GM19467 (cell line): ENCODE data around the gene ZNF524.
A peak's percentile ranks its signal among the peaks of the same experiment; 100 is the strongest.

Source experiments
- ATAC-seq: cut with Tn5 transposase; IDR thresholded peaks from one replicate; pipeline ENCODE4 v1.9.1; 2021; ENCODE audit warnings: mild to moderate bottlenecking, moderate library complexity; ENCODE audit not compliant: unreplicated experiment

Gene ZNF524

DNA sequence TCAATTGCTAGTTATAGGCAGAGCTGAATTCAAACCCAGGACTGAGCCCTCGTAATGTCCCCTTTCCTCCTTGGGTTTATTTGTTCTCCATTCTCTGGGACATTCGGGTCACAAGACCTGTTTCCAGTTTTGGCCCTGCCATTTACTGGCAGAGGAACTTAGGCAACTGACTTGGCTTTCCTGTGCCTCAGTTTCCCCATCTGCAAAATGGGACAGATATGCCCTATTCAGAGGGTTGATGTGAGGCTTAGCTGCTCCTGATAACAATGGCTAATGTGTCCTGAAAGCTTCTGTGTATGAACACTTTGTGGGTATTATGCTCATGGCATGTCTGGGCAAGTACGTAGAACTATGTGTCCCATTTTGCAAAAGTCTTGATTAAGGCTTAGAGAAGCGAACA, 996 bp downstream of the ZNF524 start:
- ATAC-seq: no peak

DNA sequence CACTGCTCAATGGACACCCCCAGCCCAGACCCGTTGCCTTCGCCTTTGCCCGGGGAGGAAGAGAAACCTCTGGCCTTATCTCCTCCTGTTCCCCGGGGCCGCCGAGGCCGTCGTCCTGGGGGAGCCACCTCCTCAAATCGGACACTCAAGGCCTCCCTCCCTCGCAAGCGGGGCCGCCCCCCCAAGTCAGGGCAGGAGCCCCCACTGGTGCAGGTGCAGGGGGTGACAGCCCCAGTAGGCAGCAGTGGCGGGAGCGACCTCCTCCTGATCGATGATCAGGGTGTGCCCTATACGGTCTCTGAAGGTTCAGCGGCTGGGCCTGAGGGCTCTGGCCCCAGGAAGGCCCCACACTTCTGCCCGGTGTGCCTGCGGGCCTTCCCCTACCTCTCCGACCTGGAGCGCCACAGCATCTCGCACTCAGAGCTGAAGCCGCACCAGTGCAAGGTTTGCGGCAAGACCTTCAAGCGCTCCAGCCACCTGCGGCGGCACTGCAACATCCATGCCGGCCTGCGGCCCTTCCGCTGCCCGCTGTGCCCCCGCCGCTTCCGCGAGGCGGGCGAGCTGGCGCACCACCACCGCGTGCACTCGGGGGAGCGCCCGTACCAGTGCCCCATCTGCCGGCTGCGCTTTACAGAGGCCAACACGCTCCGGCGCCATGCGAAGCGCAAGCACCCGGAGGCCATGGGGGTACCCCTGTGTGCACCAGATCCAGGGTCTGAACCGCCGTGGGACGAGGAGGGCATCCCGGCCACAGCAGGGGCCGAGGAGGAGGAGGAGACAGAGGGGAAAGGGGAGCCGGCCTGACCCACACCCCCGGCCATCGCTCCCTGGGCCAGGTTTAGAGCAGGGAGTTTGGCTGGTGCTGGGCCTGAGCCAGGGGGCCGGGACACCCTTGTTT, 2.3 kb downstream of the ZNF524 start:
- ATAC-seq: no peak

DNA sequence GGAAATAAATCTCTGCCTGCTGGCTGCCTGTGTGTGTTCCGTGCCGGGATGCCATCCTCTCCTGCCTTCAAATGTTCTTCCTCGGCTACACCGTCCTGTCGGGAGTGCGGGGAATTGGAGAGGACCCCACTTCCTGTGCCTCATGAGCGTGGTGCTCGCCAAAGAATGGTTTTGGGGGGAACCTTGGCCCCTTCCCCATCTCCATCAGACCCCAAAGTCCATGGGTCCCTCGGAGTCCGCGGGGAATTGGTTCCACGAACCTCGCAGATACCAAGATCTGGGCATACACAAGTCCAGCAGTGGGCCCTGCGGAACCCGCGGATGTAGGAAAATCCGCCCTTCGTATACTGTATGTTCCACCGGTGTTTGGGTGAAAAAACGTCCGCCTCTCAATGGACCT, 3.0 kb downstream of the ZNF524 start:
- no peak for ATAC-seq

DNA sequence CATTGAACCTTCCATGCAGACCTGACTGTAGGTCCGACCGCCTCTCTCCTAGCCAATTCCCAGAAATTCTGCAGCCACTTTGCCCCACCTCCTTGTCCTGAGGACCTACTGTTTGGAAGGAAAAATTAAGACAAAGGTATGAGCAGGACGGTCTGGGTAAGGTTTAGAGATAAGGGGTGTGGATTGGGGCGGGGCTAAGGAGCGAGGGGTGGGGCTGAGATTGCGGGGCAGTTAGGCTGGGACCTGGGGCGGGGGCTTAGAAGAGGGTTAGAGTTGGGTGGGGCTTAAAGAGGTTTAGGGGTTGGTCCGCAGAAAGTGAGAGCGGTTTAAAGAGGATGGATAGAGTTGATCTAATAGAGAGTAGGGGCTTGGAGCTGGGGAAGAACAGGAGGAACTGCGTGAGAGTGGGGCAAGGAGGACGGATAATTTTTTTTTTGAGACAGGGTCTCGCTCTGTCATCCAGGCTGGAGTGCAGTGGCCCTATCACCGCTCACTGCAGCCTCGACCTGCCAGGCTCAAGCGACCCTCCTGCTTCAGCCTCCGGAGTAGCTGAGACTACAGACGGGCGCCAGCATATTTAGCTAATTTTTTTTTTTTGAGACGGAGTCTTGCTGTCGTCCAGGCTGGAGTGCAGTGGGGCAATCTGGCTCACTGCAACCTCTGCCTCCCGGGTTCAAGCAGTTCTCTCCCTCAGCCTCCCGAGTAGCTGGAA, 3.6 kb downstream of the ZNF524 start:
- no peak for ATAC-seq

DNA sequence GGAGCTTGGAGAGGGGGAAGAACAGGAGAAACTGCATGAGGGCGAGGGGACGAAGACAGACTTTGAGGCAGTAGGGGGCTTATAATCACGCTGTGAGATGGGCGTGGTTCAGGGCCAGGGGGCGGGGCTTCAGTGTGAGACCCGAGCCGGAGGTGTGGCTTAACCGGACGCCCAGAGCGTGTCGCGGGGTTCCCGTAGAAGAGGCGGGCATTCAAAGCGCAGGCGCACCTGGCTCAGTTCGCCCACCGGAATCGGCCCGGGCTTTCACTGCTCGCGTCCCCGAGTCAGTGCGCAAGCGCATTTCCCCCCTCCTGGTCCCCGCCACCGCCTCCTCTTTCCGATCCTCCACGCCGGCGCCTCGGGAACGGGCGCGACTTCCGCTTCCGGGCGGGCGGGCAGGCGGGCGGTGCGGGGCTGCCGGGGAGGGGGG, 5.1 kb downstream of the ZNF524 start:
- ATAC-seq: peak; percentile 69

DNA sequence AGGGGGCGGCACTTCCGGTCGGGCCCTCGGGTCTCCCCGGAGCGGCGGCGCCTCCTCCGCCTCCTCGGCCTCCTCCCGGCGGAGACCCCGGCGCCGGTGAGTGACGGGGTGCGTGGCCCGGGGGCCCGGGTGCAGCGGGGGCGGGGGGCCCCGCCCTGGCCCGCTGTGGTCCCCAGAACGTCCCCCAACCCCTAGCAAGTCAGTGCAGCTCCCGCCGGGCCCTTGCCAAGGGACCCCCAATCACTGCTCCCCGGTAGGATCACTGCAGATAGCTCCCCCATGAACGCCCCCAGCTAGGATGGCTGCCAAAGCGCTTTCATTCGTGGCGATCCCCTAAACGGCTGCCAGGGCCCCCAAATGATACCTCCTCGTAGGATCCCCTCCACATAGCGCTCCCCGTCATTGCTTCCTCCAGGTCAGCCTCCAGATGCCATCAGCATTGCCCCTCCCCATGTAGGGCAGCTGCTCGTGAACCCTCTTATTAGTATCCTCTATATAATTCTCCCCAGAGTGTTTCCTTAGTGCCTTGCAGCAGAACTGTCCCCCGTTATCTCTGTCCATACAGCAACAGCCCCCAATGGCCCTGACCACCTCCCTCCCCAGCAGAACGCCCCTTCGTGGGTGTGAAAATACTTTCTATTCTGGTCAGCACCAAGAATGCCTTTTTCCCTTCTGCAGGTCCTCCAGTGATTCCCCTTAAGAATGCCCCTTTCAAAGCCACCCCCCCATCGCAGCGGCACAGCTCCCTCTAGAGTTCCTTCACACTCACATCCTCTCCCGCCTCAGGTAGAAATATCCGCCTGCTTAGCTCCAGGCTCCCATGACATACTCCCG, 5.8 kb downstream of the ZNF524 start, which contains the start of gene ZNF865:
ZNF865 (plus strand) TSS at position 11 of the 834 bp plus-strand sequence. CDS start 7,972 bp downstream, outside the sequence.
- peak; percentile 26 for ATAC-seq

DNA sequence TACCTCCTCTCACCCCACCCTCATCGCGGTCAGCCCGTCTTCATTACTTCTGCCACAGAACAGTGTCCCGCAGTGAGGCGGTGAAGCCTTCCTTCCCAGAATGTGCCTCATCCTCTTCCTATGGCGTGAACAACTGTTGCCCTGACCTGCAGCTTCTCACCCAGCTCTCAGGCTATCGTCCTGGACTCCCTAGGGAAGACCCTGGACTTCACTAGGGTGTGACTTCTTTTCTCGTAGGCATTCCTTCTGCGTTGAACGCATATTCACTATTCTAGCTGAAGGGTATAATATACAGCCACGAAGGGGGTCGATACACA, 6.3 kb downstream of the ZNF524 start:
- ATAC-seq: no peak

DNA sequence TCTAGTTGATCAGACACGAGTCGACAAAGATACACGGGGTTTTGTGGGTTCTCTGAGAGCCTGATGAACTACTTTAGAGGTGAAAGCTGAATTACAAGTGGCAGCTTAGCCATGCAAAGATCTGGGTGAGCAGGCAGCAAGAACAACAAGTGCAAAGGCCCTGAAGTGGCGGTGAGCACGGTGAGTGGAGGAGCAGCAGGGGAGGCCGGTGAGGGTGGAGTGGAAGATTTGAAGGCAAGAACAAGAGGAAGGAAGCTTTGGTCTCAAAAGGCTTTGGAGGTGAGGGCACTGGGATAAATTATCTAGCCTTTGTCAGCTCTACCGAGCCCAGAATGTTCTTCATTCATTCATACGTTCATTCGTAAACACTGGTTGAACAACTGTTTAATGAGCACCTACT, 6.7 kb downstream of the ZNF524 start:
- ATAC-seq: no peak

DNA sequence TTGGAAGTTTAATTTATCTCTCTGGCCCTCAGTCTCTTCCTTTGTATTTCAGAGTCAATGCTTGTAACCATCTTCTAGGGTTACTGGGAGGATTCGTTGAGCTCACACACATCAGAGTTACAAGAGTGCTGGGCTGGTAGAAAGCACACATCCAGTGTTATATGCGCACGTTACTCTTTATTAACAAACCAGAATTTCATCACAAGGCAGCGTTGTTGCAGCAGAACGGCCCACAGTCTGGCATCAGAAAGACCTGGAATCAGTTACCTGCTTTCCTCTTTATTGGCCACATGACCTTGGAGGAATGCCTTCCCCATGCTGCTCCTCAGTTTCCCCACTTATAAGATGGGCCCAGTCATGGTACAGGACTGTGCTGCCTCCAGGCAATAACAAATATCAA, 9.2 kb downstream of the ZNF524 start:
- no peak for ATAC-seq

DNA sequence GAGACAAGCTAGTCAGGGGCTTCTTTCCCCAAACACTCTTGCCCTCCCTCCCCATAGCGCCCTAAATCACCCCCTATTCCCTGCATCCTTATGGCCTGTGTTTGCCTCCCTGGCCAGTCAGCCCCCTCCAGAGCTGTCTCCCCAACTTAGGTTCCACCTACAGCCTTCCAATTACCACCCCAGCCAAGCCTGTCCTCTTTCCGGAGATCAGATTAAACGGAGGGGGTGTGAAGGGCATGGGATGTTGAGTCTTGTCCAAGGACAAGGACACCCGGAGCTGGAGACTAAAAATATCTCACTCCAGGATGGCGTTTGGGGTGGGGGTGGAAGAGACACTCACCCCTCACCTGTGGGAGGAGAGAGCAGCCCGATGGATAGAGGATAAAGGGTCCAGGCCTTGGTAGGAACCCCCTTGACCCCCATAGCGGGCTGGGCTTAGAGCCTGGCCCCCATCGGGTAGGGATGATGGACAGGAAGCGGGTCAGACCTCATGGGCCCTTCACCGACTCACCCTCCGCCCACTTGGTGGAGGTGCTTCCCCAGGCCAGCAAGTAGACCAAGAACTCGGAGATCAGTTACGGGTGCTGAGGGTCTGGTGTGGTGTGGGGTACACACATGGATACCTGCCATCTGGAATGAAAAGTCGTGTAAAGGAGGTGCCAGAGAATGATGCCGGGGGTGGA, 11.4 kb downstream of the ZNF524 start:
- ATAC-seq: no peak

DNA sequence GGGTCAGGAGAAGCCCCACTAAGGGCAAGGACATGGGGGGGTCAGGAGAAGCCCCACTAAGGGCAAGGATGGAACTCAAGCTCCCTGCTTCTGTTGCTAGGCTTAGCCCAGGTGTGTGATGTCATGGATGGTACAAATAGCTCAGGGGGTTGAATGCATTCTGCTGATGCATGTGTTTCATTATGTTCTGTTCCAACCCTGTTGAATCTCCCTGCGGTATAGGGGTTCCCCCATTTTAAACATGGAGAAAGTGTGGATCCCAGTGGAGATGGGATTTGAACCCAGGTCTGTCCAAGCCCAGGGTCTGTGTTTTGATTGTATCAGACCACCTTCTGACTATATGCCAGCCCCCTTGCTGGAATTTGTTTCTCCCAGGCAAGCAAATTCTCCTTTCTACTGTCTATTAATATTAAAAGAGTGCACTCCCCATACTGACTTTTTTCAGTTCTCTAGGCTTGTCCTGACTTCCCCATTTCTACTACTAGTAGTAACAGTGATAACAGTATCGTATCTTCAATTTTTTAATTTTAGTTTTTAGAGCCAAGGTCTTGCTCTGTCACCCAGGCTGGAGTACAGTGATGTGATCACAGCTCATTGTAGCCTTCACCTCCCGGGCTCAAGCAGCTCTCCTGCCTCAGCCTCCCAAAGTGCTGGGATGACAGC, 12.0 kb downstream of the ZNF524 start:
- ATAC-seq: no peak

DNA sequence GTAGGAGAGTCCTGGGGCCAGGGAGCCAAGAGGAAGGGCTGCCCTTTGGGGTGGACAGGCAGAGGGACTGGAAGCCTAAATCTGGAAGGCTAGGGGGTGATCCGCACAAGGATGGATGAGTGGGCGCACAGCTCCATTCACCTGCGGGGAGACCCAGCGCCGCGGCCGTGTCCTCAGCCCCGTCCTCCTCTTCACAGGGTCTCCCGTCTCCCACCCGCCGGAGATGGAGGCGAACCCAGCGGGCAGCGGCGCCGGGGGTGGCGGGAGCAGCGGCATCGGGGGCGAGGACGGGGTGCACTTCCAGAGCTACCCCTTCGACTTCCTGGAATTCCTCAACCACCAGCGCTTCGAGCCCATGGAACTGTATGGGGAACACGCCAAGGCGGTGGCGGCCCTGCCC, 13.3 kb downstream of the ZNF524 start:
- ATAC-seq: no peak

DNA sequence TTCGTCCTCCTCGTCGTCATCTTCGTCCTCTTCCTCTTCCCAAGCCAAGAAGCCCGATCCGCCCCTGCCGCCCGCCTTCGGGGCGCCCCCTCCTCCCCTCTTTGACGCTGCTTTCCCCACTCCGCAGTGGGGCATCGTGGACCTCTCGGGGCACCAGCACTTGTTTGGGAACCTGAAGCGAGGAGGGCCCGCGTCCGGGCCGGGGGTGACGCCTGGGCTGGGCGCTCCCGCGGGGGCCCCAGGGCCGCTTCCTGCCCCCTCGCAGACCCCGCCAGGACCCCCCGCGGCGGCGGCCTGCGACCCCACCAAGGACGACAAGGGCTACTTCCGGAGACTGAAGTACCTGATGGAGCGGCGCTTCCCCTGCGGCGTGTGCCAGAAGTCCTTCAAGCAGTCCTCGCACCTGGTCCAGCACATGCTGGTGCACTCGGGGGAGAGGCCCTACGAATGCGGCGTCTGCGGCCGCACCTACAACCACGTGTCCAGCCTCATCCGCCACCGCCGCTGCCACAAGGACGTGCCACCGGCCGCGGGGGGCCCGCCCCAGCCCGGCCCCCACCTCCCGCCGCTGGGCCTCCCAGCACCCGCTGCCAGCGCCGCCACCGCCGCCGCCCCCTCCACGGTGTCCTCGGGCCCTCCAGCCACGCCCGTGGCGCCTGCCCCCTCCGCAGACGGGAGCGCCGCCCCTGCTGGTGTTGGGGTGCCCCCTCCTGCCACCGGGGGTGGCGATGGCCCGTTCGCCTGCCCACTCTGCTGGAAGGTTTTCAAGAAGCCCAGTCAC, 14.0 kb downstream of the ZNF524 start:
- no peak for ATAC-seq

DNA sequence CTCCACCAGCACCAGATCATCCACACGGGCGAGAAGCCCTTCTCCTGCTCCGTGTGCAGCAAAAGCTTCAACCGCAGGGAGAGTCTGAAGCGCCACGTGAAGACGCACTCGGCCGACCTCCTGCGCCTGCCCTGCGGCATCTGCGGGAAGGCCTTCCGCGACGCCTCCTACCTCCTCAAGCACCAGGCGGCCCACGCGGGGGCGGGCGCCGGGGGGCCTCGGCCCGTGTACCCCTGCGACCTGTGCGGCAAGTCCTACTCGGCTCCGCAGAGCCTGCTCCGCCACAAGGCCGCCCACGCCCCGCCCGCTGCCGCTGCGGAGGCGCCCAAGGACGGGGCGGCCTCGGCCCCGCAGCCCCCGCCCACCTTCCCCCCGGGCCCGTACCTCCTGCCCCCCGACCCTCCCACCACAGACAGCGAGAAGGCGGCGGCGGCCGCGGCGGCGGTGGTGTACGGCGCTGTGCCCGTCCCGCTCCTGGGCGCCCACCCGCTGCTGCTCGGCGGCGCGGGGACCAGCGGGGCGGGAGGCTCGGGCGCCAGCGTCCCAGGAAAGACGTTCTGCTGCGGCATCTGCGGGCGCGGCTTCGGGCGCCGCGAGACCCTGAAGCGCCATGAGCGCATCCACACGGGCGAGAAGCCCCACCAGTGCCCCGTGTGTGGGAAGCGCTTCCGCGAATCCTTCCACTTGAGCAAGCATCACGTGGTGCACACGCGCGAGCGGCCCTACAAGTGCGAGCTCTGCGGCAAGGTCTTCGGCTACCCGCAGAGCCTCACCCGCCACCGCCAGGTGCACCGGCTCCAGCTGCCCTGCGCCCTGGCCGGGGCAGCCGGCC, 14.8 kb downstream of the ZNF524 start:
- ATAC-seq: no peak

DNA sequence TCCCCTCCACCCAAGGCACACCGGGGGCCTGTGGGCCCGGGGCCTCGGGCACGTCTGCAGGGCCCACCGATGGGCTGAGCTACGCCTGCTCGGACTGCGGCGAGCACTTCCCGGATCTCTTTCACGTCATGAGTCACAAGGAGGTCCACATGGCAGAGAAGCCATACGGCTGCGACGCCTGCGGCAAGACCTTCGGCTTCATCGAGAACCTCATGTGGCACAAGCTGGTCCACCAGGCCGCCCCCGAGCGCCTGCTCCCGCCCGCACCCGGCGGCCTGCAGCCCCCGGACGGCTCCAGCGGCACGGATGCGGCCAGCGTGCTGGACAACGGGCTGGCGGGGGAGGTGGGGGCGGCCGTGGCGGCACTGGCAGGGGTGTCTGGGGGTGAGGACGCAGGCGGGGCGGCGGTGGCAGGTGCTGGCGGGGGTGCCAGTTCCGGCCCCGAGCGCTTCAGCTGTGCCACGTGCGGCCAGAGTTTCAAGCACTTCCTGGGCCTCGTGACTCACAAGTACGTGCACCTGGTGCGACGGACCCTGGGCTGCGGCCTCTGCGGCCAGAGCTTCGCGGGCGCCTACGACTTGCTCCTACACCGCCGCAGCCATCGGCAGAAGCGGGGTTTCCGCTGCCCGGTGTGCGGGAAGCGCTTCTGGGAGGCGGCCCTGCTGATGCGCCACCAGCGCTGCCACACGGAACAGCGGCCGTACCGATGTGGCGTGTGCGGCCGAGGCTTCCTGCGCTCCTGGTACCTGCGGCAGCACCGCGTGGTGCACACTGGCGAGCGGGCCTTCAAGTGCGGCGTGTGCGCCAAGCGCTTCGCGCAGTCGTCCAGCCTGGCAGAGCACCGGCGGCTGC, 15.7 kb downstream of the ZNF524 start:
- ATAC-seq: no peak

DNA sequence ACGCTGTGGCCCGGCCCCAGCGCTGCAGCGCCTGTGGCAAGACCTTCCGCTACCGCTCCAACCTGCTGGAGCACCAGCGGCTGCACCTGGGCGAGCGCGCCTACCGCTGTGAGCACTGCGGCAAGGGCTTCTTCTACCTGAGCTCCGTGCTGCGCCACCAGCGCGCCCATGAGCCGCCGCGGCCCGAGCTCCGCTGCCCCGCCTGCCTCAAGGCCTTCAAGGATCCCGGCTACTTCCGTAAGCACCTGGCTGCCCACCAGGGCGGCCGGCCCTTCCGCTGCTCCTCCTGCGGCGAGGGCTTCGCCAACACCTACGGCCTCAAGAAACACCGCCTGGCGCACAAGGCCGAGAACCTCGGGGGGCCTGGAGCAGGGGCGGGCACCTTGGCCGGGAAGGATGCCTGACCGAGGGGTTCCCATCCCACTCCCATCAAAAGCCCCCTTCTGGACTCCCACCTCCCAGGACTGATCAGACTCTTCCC, 16.3 kb downstream of the ZNF524 start:
- ATAC-seq: no peak

DNA sequence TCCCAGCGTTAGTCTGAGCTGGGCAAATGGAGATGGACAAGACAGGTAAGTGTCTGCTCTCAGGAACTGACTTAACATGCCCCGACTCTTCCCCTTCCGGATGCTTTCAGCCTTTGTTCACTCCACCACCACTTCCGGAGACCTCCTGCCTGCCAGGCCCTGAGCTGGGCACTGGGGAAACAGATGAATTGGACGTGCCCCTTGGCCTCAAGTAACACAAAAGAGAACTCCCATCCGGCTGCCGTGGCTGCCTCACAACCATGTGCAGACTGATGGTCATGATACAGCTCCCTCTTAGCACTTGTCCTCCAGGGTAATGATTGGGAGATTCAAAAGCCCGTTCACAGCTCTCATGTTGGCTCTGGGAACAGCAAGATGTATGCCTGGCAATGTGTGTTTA, 17.3 kb downstream of the ZNF524 start:
- no peak for ATAC-seq

DNA sequence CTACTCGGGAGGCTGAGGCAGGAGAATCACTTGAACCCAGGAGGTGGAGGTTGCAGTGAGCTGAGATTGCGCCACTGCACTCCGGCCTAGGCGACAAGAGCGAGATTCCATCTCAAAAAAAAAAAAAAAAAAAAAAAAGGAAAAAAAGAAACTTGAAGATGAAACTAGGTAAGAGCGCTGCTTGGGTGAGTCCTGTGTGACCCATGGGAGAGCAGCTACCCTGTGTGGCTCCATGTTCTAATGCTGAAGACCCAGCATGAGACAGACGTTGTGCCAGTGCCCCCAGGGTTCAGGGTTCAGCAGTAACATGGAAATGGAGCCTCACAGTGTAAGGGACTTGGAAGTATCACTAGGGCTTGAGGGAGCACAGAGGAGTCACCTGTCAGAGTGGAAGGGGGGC, 18.3 kb downstream of the ZNF524 start:
- ATAC-seq: no peak
